Measurements from ENCODE around the gene SERPINA3.

Gene SERPINA3

GRCh38 chr14:94569381-94570001 lies 42.7 kb upstream of the SERPINA3 start:
- no peaks in the 10 kb centered on the region for H3K79me2 ChIP-seq (ENCODE audit: low read length)
- no peaks in the 10 kb centered on the region for H3K4me1 ChIP-seq (ENCODE audit: low read length)
- no peak overlapping the region for H2AFZ ChIP-seq (ENCODE audit: low read depth, low read length)
- H3K27ac ChIP-seq (ENCODE audit: low read length): no peak overlapping the region
- H3K9me3 ChIP-seq (ENCODE audit: insufficient read depth, low read length): no peaks in the 10 kb centered on the region
- no peaks in the 10 kb centered on the region for H4K20me1 ChIP-seq (ENCODE audit: insufficient read depth, low read length)
- H3K4me3 ChIP-seq (ENCODE audit: low read length): no peak overlapping the region
- H3K36me3 ChIP-seq (replicated peaks; ENCODE audit: low read depth, low read length): no peaks in the 10 kb centered on the region
- no peak overlapping the region for H3K9ac ChIP-seq (ENCODE audit: low read length)
- TF ChIP-seq CTCF (IDR thresholded peaks at IDR 0.05; ENCODE audit: low read depth, low read length): no peak
- TF ChIP-seq EZH2phosphoT487 (IDR thresholded peaks at IDR 0.05; ENCODE audit: low read depth): no peak
- peaks cover 24% of the 10 kb centered on the region; the same call in 1 of the 2 replicates for H3K27me3 ChIP-seq (ENCODE audit: low read depth, low read length)
- no peak overlapping the region for H3K4me2 ChIP-seq (ENCODE audit: low read length)

GRCh38 chr14:94570002-94570400 lies 42.2 kb upstream of the SERPINA3 start:
- no peaks in the 10 kb centered on the region for H3K36me3 ChIP-seq (replicated peaks; ENCODE audit: low read depth, low read length)
- peaks cover 24% of the 10 kb centered on the region; the same call in 1 of the 2 replicates for H3K27me3 ChIP-seq (ENCODE audit: low read depth, low read length)
- no peak overlapping the region for H3K9ac ChIP-seq (ENCODE audit: low read length)
- no peak overlapping the region for H3K27ac ChIP-seq (ENCODE audit: low read length)
- H4K20me1 ChIP-seq (ENCODE audit: insufficient read depth, low read length): no peaks in the 10 kb centered on the region
- H3K4me1 ChIP-seq (ENCODE audit: low read length): no peaks in the 10 kb centered on the region
- no peak overlapping the region for H2AFZ ChIP-seq (ENCODE audit: low read depth, low read length)
- no peak overlapping the region for H3K4me2 ChIP-seq (ENCODE audit: low read length)
- no peak overlapping the region for H3K4me3 ChIP-seq (ENCODE audit: low read length)
- no peak for TF ChIP-seq EZH2phosphoT487 (IDR thresholded peaks at IDR 0.05; ENCODE audit: low read depth)
- no peak for TF ChIP-seq CTCF (IDR thresholded peaks at IDR 0.05; ENCODE audit: low read depth, low read length)
- H3K9me3 ChIP-seq (ENCODE audit: insufficient read depth, low read length): no peaks in the 10 kb centered on the region
- no peaks in the 10 kb centered on the region for H3K79me2 ChIP-seq (ENCODE audit: low read length)

- Histone ChIP-seq H3K4me2 (ENCODE audit: low read length) (no peak overlapping the region), H2AFZ (ENCODE audit: low read depth, low read length) (no peak overlapping the region), H4K20me1 (ENCODE audit: insufficient read depth, low read length) (no peaks in the 10 kb centered on the region), H3K36me3 (replicated peaks; ENCODE audit: low read depth, low read length) (no peaks in the 10 kb centered on the region), H3K4me3 (ENCODE audit: low read length) (no peak overlapping the region), H3K79me2 (ENCODE audit: low read length) (no peaks in the 10 kb centered on the region), H3K9ac (ENCODE audit: low read length) (no peak overlapping the region), H3K27me3 (ENCODE audit: low read depth, low read length) (peaks cover 24% of the 10 kb centered on the region; the same call in 1 of the 2 replicates), H3K4me1 (ENCODE audit: low read length) (no peaks in the 10 kb centered on the region), H3K9me3 (ENCODE audit: insufficient read depth, low read length) (no peaks in the 10 kb centered on the region), H3K27ac (ENCODE audit: low read length) (no peak overlapping the region)
- TF ChIP-seq CTCF (IDR thresholded peaks at IDR 0.05; ENCODE audit: low read depth, low read length) (no peak), EZH2phosphoT487 (IDR thresholded peaks at IDR 0.05; ENCODE audit: low read depth) (no peak)
Observed at GRCh38 chr14:94570440-94570839, 41.8 kb upstream of the SERPINA3 start.

GRCh38 chr14:94571395-94571794 lies 40.8 kb upstream of the SERPINA3 start:
- H3K27me3 ChIP-seq (ENCODE audit: low read depth, low read length): peaks cover 25% of the 10 kb centered on the region; the same call in 1 of the 2 replicates
- H3K4me1 ChIP-seq (ENCODE audit: low read length): no peaks in the 10 kb centered on the region
- no peak overlapping the region for H3K27ac ChIP-seq (ENCODE audit: low read length)
- TF ChIP-seq CTCF (IDR thresholded peaks at IDR 0.05; ENCODE audit: low read depth, low read length) (no peak), EZH2phosphoT487 (IDR thresholded peaks at IDR 0.05; ENCODE audit: low read depth) (no peak)
- H3K4me2 ChIP-seq (ENCODE audit: low read length): no peak overlapping the region
- H3K9ac ChIP-seq (ENCODE audit: low read length): no peak overlapping the region
- no peaks in the 10 kb centered on the region for H3K9me3 ChIP-seq (ENCODE audit: insufficient read depth, low read length)
- H2AFZ ChIP-seq (ENCODE audit: low read depth, low read length): no peak overlapping the region
- no peaks in the 10 kb centered on the region for H3K36me3 ChIP-seq (replicated peaks; ENCODE audit: low read depth, low read length)
- no peaks in the 10 kb centered on the region for H4K20me1 ChIP-seq (ENCODE audit: insufficient read depth, low read length)
- H3K79me2 ChIP-seq (ENCODE audit: low read length): no peaks in the 10 kb centered on the region
- H3K4me3 ChIP-seq (ENCODE audit: low read length): no peak overlapping the region

All from OCI-LY3 (cell line).